Right lobe of liver (tissue), 6 donors: Measurements from ENCODE around the gene IAH1. TPM values are rescaled to one million over a fixed set of nuclear protein-coding genes. Genes with fewer than 3 reads are reported as not detected.

Experiments used
- ATAC-seq, 4 donors: fragments of 200-7000 bp; cut with Tn5 transposase; one replicate each; pipeline ENCODE4 v1.9.1; 2020; ENCODE audit warnings: mild to moderate bottlenecking in 4 of 4, moderate library complexity in 4 of 4
- DNase-seq, 3 donors: peaks; one replicate each; pipeline ENCODE4 v3.0.0-alpha.2; 2020
- H3K27ac ChIP-seq, 3 donors: fragments of 200-600 bp; one replicate each; pipeline ENCODE4 v1.8.0; 2022
- H3K27me3 ChIP-seq, 2 donors: fragments of 200-600 bp; one replicate each; pipeline ENCODE4 v1.8.0; 2022
- H3K36me3 ChIP-seq, 4 donors: fragments of 200-600 bp; sonication (generic) in 1 of 4; one replicate each; pipeline versions ENCODE4 v1.5.1 to v1.8.0; 2017 to 2022; ENCODE audit warnings: control low read depth in 1 of 4
- H3K4me1 ChIP-seq, 4 donors: fragments of 200-600 bp; sonication (generic) in 1 of 4; one replicate each; pipeline versions ENCODE4 v1.5.1 to v1.8.0; 2017 to 2022; ENCODE audit warnings: control low read depth in 1 of 4
- H3K4me3 ChIP-seq, 3 donors: fragments of 200-600 bp; one replicate each; pipeline ENCODE4 v1.8.0; 2022
- H3K9me3 ChIP-seq, 4 donors: fragments of 200-600 bp; sonication (generic) in 1 of 4; one replicate each; pipeline versions ENCODE4 v1.5.1 to v1.8.0; 2017 to 2022; ENCODE audit warnings: control low read depth in 1 of 4
- CTCF ChIP-seq, 4 donors: fragments of 200-600 bp in 3 of 4; fragments of 450-650 bp in 1 of 4; IDR thresholded peaks; one replicate each; pipeline versions ENCODE4 v1.5.1 to v1.8.0; 2016 to 2022; ENCODE audit warnings: antibody characterized with exemption in 4 of 4, mild to moderate bottlenecking in 2 of 4
- POLR2A ChIP-seq: fragments of 450-650 bp; IDR thresholded peaks from one replicate; pipeline ENCODE4 v1.6.1; 2017; ENCODE audit warnings: antibody characterized with exemption, mild to moderate bottlenecking
- WGBS: methylation state at CpG from one replicate; pipeline ENCODE4 v1.1.6; 2018; ENCODE audit warnings: low coverage, low lambda C conversion rate; ENCODE audit not compliant: insufficient coverage; ENCODE audit errors: missing lambda C conversion rate; 5-methylcytosine and 5-hydroxymethylcytosine counted together
- intact Hi-C, 2 donors: fragments of 100-400 bp; cut with DNase I; formaldehyde crosslinking; loops; one replicate each; pipeline versions ENCODE4 v1.11.2 to v1.14.1; 2022
- total RNA-seq, 6 experiments: library from RNA; depleted of rRNA in 2 of 6; stranded (reverse); fragments of >200 nt in 2 of 6; fragmentation: NEBNext Ultra II Directional in 3 of 6; extraction: Animal tissue kit (Norgen Biotek cat#: 25700) in 3 of 6; gene quantifications; one replicate each; pipeline versions ENCODE4 v1.1.0 to v1.2.4, GENCODE V29; 2016 to 2023
- donor health status: DM: no; HTN: yes; CAD: no.
- donor health status: DM: no; HTN: no; CAD: no.
- donor health status: DM: no; HTN: no; CAD: no.
- donor health status: DM: no; HTN: yes; CAD: no.
- donor health status: DM: no; HTN: yes; CAD: no.

IAH1 gene
- total RNA-seq, 6 experiments from 2014 or later = 30.4 to 41.3 (median 33.6) TPM

- Histone ChIP-seq H3K4me1 (no peaks in the 10 kb centered on the region), H3K27ac (no peak overlapping the region), H3K9me3 (no peaks in the 10 kb centered on the region), H3K27me3 (no peaks in the 10 kb centered on the region), H3K36me3 (peaks cover 0 to 66% (median 18%) of the 10 kb centered on the region in 4 donors), H3K4me3 (no peak overlapping the region)
- no peak for ATAC-seq
- no peak for DNase-seq
- WGBS = 72% methylated on average over 7 of the region's 7 CpGs
- intact Hi-C loops = no loop called here
- TF ChIP-seq CTCF (IDR thresholded peaks at IDR 0.05) = no peak
- TF ChIP-seq POLR2A = no peak
These were observed 29.3 kb upstream of the IAH1 start for GRCh38 chr2:9445089-9445488.

GRCh38 chr2:9451231-9451630 is 23.1 kb upstream of the IAH1 start:
- 100% methylated on average over 1 of the region's 1 CpG for WGBS
- Histone ChIP-seq H3K4me3 (no peak overlapping the region), H3K36me3 (peaks cover 0 to 31% (median 17%) of the 10 kb centered on the region in 4 donors), H3K9me3 (no peaks in the 10 kb centered on the region), H3K27me3 (no peaks in the 10 kb centered on the region), H3K27ac (no peak overlapping the region), H3K4me1 (no peaks in the 10 kb centered on the region)
- ATAC-seq (no peak), DNase-seq (no peak)
- intact Hi-C loops = no loop called here
- TF ChIP-seq POLR2A = no peak
- no peak for TF ChIP-seq CTCF (IDR thresholded peaks at IDR 0.05)

- H3K9me3 ChIP-seq = no peaks in the 10 kb centered on the region
- ATAC-seq = no peak
- 100% methylated on average over 1 of the region's 3 CpGs for WGBS
These were observed 13.8 kb upstream of the IAH1 start for GRCh38 chr2:9460441-9461017.

GRCh38 chr2:9461079-9461478 is 13.3 kb upstream of the IAH1 start:
- Histone ChIP-seq H3K9me3 (no peaks in the 10 kb centered on the region), H3K36me3 (peaks cover 0 to 18% (median 3%) of the 10 kb centered on the region in 4 donors), H3K4me3 (no peak overlapping the region), H3K27ac (no peak overlapping the region), H3K4me1 (no peaks in the 10 kb centered on the region), H3K27me3 (no peaks in the 10 kb centered on the region)
- 90% methylated on average over 3 of the region's 3 CpGs for WGBS
- DNase-seq = no peak
- ATAC-seq = no peak
- intact Hi-C loops = no loop called here
- no peak for TF ChIP-seq CTCF (IDR thresholded peaks at IDR 0.05)
- TF ChIP-seq POLR2A = no peak

More at GRCh38 chr2:9460441-9461017, 13.8 kb upstream of the IAH1 start:
- Histone ChIP-seq H3K27me3 (no peaks in the 10 kb centered on the region), H3K27ac (no peak overlapping the region), H3K36me3 (peaks cover 0 to 18% (median 5%) of the 10 kb centered on the region in 4 donors), H3K4me3 (no peak overlapping the region), H3K4me1 (no peaks in the 10 kb centered on the region)
- no peak for DNase-seq
- TF ChIP-seq POLR2A = no peak
- TF ChIP-seq CTCF (IDR thresholded peaks at IDR 0.05) = no peak
- intact Hi-C loops = no loop called here
